ENCODE measurements around the gene FGFR3.

The FGFR3 gene

DNA sequence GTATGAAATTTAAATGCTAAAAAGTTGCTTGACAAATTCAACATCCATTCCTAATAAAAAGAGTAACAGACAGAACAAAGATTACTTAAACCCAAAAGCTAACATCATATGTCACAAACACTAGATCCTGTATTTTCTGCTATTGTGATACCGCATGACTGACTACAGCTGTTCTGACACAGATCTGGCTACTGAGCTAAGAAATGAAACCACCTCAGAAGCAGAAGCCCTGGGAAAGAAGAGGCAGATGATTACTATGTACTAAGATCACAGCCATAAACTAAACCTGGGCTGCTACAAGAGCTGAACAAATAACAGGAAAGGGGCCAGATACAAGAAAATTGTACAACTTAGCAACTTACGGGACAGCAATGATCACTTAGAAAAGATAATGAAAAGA, 53.5 kb downstream of the FGFR3 start:
- DNase-seq = no peak

DNA sequence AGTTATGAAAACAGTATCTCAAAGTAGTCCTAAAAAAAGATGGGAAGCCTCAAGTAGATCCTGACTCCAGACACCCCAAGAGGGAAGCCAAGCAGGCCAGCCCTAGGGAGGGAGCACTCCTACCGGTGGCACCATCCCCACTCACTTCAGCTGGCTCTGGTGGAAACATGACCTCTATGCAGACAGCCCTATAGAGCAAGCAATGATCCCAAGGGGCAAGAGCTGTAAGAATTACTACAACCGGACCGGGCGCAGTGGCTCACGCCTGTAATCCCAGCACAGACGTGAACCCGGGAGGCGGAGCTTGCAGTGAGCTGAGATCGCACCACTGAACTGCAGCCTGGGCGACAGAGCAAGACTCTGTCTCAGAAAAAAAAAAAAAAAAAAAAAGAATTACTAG, 57.2 kb downstream of the FGFR3 start:
- DNase-seq = no peak

DNA sequence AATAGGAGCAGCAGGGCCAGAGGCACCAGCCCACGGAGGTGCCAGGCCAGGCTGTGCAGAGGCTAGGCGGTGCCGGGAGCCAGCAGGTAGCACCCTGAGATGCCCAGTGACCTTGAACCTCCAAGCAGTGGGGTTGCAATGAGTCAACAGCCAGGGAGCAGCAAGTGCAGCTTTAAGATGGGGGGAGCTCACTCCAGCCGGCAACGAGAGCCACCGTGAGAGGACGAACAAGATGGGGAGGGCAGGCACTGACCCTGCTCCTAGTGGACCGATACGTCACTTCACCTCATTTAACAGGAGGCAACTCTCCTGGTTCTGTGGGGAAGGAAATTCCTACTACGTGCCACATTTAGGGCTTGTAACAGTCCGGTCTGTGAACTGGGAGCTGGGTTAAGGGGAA, 58.1 kb downstream of the FGFR3 start:
- no peak for DNase-seq

DNA sequence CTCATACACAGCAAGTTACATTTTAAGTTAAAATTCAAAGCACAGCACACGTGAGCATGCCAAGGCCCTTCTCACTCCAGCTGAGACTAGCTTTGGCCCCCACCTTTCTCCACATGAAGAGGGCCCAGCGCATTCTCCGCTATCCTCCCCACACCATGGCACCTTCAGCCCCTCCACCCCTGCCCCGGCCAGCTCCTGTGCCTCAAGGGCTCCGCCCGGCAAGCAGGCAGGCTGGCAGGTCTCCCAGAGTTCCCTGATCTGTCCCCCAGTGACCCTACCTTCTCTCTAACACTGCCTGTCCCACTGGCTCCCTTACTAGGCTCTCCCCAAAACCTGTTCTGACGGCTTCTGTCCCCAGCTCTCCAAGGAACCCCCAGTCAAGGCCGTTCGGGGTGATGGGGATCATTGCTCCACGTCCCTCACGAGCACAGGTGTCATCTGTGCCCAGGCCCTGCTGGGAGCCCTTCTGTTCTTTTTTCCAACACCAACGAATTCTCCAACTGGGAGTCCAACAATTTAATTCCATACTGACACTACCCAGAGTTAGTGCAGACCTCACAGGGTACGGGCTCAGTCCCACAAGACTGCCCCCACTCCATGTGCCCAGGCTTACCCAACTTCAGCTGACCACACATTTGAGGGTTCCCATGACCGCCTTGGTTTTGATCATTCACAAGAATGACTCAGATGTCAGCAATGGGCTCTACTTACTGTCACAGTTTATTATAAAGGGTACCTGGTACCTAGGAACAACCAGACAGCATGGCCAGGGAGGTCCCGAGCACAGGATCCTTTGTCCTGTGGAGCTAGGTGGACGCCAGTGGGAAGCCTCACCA, 58.7 kb downstream of the FGFR3 start:
- DNase-seq = no peak

DNA sequence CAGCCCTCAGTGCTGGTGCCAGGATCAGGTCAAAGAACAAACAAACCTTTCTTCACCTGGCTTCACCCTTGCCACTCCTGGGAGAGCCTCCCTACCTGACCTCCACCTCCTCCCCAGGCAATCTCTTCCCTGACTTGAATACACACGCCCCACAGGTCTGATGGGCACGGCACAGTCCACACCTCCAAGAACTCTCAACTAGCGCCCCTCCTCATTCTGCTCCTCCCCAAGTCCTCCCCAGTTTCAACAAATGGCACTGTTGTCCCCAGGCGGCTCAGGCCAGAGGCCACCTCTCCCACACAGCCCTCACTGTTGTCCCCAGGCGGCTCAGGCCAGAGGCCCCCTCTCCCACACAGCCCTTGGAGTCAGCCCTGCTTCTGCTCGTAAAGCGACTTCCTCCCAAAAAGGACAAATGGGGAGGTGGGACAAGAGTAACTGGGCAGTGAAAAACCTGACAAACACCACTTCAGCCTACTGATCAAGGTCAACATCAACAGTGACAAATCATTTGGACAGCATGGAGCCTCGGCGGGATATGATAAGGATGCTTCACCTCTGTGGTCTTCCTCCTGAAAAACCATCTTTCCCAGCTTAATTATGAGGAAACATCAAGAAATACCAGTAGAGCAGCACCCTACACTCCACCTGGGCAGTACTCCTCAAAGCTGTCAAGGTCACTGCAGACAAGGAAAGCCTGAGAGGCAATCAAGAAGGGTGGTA, 60.0 kb downstream of the FGFR3 start:
- DNase-seq = no peak

DNA sequence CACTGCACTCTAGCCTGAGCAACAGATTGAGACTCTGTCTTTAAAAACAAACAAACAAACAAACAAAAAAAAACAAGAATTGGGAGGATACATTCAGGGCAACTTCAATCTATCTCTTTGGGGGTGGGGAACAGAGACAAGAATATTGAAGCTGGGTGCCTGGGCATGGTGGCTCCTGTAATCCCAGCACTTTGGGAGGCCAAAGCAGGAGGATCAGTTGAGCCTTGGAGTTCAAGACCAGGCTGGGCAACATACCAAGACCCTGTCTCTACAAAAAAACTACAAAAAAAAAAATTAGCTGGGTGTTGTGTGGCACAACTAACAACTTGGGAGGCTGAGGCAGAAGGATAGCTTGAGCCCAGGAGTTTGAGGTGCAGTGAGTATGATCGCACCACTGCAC, 61.7 kb downstream of the FGFR3 start:
- DNase-seq = no peak

DNA sequence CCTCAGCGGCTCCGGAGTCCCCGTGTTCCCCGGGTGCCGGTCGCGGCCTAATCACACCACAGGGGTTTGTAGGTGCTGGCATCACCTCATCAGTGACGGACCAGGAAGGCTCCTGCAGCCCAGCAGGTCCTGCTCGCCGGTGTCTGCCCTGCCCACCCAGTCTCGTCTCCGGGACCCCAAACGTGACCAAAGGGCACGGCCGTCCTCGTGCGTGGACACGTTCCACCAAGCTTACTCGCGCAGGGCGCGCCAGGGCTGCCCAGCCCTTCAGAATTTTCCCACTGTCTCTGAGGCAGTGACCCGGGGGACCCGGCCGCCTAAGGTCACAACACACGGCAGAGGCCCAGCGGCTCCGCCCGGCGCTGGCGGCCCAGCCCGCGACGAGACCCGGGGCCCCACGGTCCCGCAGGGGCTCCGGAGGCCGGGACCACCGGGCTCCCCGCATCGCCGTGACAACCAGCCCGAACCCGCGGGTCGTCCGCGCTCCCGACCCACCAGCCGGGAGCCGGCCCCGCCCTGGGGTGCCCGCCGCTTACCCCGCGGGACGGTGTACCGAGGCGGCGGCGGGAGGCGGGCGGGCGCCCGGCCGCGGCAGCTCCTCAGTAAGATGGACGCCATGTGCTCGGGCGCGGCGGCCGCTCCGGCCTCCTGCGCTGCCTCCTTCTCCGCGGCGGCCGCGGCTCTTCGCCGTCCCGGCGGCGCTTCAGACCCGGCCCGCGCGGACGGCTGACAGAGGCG, 62.4 kb downstream of the FGFR3 start:
- no peak for DNase-seq

DNA sequence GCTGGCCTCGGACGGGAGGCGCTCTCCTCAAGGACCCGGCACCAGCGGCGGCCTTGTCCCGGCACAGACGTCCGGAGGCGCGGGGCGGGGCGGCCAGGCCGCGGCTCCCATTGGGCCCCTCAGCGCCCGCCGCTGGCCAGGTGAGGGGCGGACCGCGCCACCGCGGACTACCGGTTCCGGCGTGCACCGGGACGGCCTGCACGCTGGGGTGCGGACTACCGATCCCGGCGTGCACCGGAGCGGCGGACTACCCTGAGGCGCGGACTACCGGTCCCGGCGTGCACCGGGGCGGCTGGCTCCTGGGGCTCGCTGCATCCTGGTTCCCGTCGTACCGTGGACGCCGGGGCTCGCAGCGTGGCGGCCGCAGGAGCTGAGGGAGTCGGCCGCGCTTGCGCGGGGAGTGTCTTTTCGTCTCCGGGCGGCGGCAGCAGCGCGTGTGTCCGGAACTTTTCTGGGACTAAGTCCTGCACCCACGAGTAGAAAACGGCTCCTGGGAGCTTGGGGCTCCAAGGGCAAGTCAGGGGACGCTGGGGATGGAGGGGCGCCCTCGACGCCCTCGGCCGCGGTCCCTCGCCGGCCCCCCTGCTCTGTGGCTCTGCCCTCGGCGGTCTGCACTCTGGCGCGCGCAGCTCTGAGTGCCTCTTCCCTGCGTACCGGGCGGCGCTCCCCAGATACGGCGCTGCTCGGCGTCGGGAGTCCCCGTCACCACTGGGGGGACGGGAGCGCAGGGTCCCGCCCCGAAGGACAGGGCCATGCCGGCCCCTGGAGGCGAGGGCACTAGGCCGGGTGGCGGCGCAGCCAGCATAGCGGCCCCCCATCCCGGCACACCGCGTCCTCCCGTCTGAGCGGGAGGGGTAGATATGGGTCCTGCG, 63.2 kb downstream of the FGFR3 start, which contains the start of gene LETM1:
LETM1 (minus strand) TSS at position 86 of the 872 bp plus-strand sequence. CDS start 206 bp downstream, outside the sequence.
- peak; percentile 66 for DNase-seq

DNA sequence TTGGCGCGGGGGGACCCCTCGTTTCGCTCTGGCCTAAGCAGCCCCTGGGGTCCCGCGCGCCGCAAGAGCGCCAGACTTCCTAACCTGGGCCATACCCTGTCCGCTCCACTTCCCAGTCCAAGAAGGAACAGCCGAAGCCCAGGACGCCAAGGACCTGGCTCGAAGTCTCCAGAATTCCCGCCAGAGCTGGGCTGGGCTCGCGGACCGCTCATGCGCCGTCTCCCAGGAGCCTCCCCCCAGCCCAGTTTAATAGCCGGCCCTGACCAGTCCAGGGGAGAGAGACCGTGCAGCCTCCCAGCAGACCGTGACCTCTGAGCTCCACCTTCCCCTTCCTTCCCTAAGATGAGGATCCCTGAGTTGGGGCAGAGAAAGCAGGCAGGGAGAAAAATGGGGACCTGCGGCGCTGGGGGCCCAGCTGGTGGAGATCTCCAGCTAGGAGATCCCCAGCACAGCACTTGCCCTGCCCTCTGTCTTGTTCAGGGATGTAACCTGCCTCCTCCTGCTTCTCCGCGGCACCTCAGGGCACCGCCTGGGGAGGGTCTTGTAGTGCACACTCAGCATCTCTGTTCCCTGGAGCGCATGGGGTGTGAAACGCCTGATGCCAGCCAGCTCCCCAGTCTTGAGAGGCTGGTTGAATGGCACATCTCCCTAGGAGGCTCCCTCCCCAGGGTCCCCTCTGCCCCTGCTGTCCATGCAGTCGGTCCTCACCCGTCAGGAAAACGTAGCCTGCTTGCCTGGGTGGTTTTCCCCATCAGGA, 64.0 kb downstream of the FGFR3 start:
- no peak for DNase-seq

DNA sequence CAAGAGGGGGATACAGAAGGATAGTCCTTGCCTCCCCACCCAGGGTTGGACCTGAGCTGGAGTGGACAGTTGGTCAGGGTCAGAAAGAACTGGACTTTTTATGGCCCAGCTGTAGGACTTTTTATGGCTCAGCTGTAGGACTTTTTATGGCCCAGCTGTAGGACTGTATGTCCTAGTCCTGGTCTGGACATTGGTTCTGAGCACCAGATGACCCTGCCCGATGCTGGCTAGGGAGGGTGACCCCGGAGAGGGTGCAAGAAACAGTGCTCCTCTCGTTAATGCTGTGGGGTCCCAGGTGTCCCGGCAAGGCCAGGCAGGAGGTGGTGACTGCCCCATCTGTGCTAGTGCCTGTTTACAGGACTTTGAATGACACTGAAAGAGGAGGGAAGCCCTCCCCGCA, 64.8 kb downstream of the FGFR3 start:
- no peak for DNase-seq

Measured in NCI-H2171 (cell line).